Keratinocyte (primary cell): ENCODE data around the gene CCDC92B. TPM values are rescaled to one million over a fixed set of nuclear protein-coding genes. Genes with fewer than 3 reads are reported as not detected.
"Not testable (repeated sequence)": the region's sequence is repeated elsewhere in the genome, so short reads cannot be mapped to it uniquely, and the experiment has no call there.

ENCODE experiments used
- DNase-seq: peaks from one replicate; pipeline ENCODE4 v3.0.0-alpha.2; 2011; ENCODE audit warnings: low read depth, missing footprints, low spot score
- FAIRE-seq: peaks from 2 replicates; lab custom pipeline; 2011; peaks lifted over from hg19 to GRCh38; lab: Jason Lieb, UNC
- H2AFZ ChIP-seq: 2 replicates; pipeline ENCODE4 v1.6.0; 2012; ENCODE audit warnings: low read length, control low read depth, inconsistent platforms; ENCODE audit not compliant: control insufficient read depth
- H3K27ac ChIP-seq: 2 replicates; pipeline ENCODE4 v1.5.1; 2011; ENCODE audit warnings: low read length; ENCODE audit not compliant: control insufficient read depth, insufficient read depth
- H3K27me3 ChIP-seq: 3 replicates; pipeline ENCODE4 v1.6.0; 2011; ENCODE audit warnings: low read length; ENCODE audit not compliant: control insufficient read depth, insufficient read depth; ENCODE audit errors: extremely low read depth
- H3K36me3 ChIP-seq, 2 experiments: 2 replicates in 1 of 2; 3 replicates in 1 of 2; pipeline ENCODE4 v1.5.1; 2011; ENCODE audit warnings: low read length in 2 of 2, mild to moderate bottlenecking in 1 of 2; ENCODE audit not compliant: control insufficient read depth in 2 of 2, insufficient read depth in 2 of 2; ENCODE audit errors: extremely low read depth in 1 of 2
- H3K4me1 ChIP-seq: 3 replicates; pipeline ENCODE4 v1.5.1; 2011; ENCODE audit warnings: low read length; ENCODE audit not compliant: control insufficient read depth, insufficient read depth; ENCODE audit errors: extremely low read depth
- H3K4me2 ChIP-seq: 3 replicates; pipeline ENCODE4 v1.6.0; 2011; ENCODE audit warnings: low read depth, low read length; ENCODE audit not compliant: control insufficient read depth, insufficient read depth; ENCODE audit errors: extremely low read depth
- H3K4me3 ChIP-seq, 3 experiments: fragments of 200-600 bp in 1 of 3; sonication (generic) in 1 of 3; 2 replicates in 2 of 3; 3 replicates in 1 of 3; pipeline ENCODE4 v1.5.1; 2011 to 2016; ENCODE audit warnings: low read length in 3 of 3, mild to moderate bottlenecking in 3 of 3, control low read depth in 2 of 3, inconsistent platforms in 1 of 3, low read depth in 1 of 3, mixed read lengths in 1 of 3, mixed run types in 1 of 3, moderate library complexity in 1 of 3; ENCODE audit not compliant: control insufficient read depth in 2 of 3, insufficient read depth in 2 of 3; ENCODE audit errors: extremely low read depth in 1 of 3
- H3K79me2 ChIP-seq: 2 replicates; pipeline ENCODE4 v1.6.0; 2012; ENCODE audit warnings: low read length; ENCODE audit not compliant: control insufficient read depth, insufficient read depth
- H3K9ac ChIP-seq: 3 replicates; pipeline ENCODE4 v1.6.0; 2011; ENCODE audit warnings: low read length; ENCODE audit not compliant: control insufficient read depth, insufficient read depth; ENCODE audit errors: extremely low read depth
- H3K9me1 ChIP-seq: 3 replicates; pipeline ENCODE4 v1.6.0; 2011; ENCODE audit warnings: low read length; ENCODE audit not compliant: control insufficient read depth, insufficient read depth; ENCODE audit errors: extremely low read depth
- H3K9me3 ChIP-seq: 2 replicates; pipeline ENCODE4 v1.5.1; 2012; ENCODE audit warnings: low read depth, low read length; ENCODE audit not compliant: control insufficient read depth
- H4K20me1 ChIP-seq: 3 replicates; pipeline ENCODE4 v1.6.0; 2011; ENCODE audit warnings: low read length; ENCODE audit not compliant: control insufficient read depth, insufficient read depth; ENCODE audit errors: extremely low read depth
- CTCF ChIP-seq, 3 experiments: IDR thresholded peaks in 1 of 3; conservative IDR thresholded peaks in 1 of 3; optimal IDR thresholded peaks in 1 of 3; 2 replicates in 2 of 3; 3 replicates in 1 of 3; pipeline versions ENCODE3 to v1.5.1; 2011; ENCODE audit warnings: low read length in 3 of 3, mild to moderate bottlenecking in 3 of 3, moderate library complexity in 2 of 3, control low read depth in 1 of 3, inconsistent platforms in 1 of 3; ENCODE audit not compliant: insufficient read depth in 2 of 3; ENCODE audit errors: extremely low read depth in 1 of 3
- EZH2 ChIP-seq: IDR thresholded peaks from one replicate; pipeline ENCODE4 v1.6.1; 2012; ENCODE audit warnings: inconsistent platforms, mild to moderate bottlenecking, low read length, moderate library complexity
- dilution Hi-C: fragments of 300-500 bp; cut with MboI; formaldehyde crosslinking; loops from one replicate; pipeline ENCODE4 v1.7.0; 2020; ENCODE audit warnings: low sequenced_read_pairs; ENCODE audit not compliant: extremely low pct_ligation_motif_present
- polyA plus RNA-seq, 5 experiments: library from polyadenylated mRNA; depleted of rRNA in 3 of 5; stranded (reverse) in 3 of 5; stranded (forward) in 1 of 5; unstranded in 1 of 5; fragments of >200 nt; gene quantifications; 1 replicate in 1 of 5; 2 replicates in 3 of 5; 3 replicates in 1 of 5; pipeline versions ENCODE4 v1.2.1 to v1.2.3, GENCODE V29; 2011 to 2012; ENCODE audit warnings: missing spikeins in 2 of 5, low read depth in 1 of 5, low replicate concordance in 1 of 5

The CCDC92B gene
- polyA plus RNA-seq, 1 donor (not counting 4 experiments of a cell fraction or from before 2014, with no cell fraction given): not detected

GRCh38 chr17:2783310-2784030, 34.0 kb upstream of the CCDC92B start:
- no peak overlapping the region for H3K4me3 ChIP-seq
- no peak for DNase-seq

GRCh38 chr17:2782055-2782454, 32.6 kb upstream of the CCDC92B start:
- DNase-seq: no peak
- Histone ChIP-seq H3K4me2 (no peak overlapping the region), H4K20me1 (no peaks in the 10 kb centered on the region), H3K36me3 (no peaks in the 10 kb centered on the region), H3K27ac (no peak overlapping the region), H2AFZ (no peak overlapping the region), H3K9ac (no peak overlapping the region), H3K9me1 (no peaks in the 10 kb centered on the region), H3K9me3 (no peaks in the 10 kb centered on the region), H3K4me3 (no peak overlapping the region), H3K4me1 (peaks cover under 1% of the 10 kb centered on the region), H3K79me2 (no peaks in the 10 kb centered on the region), H3K27me3 (peaks cover 20% of the 10 kb centered on the region)
- TF ChIP-seq EZH2: no peak
- no peak for TF ChIP-seq CTCF (optimal IDR thresholded peaks at IDR 0.05 in 1 of 3, IDR thresholded peaks at IDR 0.05 in 1 of 3, conservative IDR thresholded peaks at IDR 0.05 in 1 of 3; ENCODE audit: extremely low read depth in 1 of 3, insufficient read depth in 2 of 3, low read length in 3 of 3)
- FAIRE-seq: no peak
- dilution Hi-C loops: no loop called here

More at GRCh38 chr17:2783310-2784030, 34.0 kb upstream of the CCDC92B start:
- Histone ChIP-seq H3K4me1 (no peaks in the 10 kb centered on the region), H3K4me2 (no peak overlapping the region), H2AFZ (no peak overlapping the region), H3K36me3 (no peaks in the 10 kb centered on the region), H4K20me1 (no peaks in the 10 kb centered on the region), H3K9ac (no peak overlapping the region), H3K27ac (no peak overlapping the region), H3K9me1 (no peaks in the 10 kb centered on the region), H3K79me2 (no peaks in the 10 kb centered on the region), H3K27me3 (peaks cover 10% of the 10 kb centered on the region), H3K9me3 (no peaks in the 10 kb centered on the region)
- dilution Hi-C loops: no loop called here
- no peak for FAIRE-seq
- TF ChIP-seq CTCF (optimal IDR thresholded peaks at IDR 0.05 in 1 of 3, IDR thresholded peaks at IDR 0.05 in 1 of 3, conservative IDR thresholded peaks at IDR 0.05 in 1 of 3; ENCODE audit: extremely low read depth in 1 of 3, insufficient read depth in 2 of 3, low read length in 3 of 3) (no peak), EZH2 (no peak)

GRCh38 chr17:2781598-2781997, 32.1 kb upstream of the CCDC92B start:
- H3K79me2 ChIP-seq, dilution Hi-C loops, H4K20me1 ChIP-seq, H2AFZ ChIP-seq, H3K27ac ChIP-seq, DNase-seq, H3K4me1 ChIP-seq, H3K4me2 ChIP-seq, H3K9me3 ChIP-seq, H3K9me1 ChIP-seq, FAIRE-seq, H3K4me3 ChIP-seq, H3K9ac ChIP-seq, H3K36me3 ChIP-seq: not testable (repeated sequence)
- H3K27me3 ChIP-seq: peaks cover 25% of the 10 kb centered on the region
